OCI-LY3 (cell line): ENCODE measurements around the gene CR1L.

Source experiments
- EZH2phosphoT487 ChIP-seq: fragments of 200-600 bp; shearing (Covaris generic); IDR thresholded peaks from 2 replicates; pipeline ENCODE4 v1.6.1; 2018; ENCODE audit warnings: antibody characterized with exemption, mixed run types, low read depth
- TF ChIP-seq, protein P1 (sequence below): fragments of 200-600, 300-600 bp; sonication (generic); IDR thresholded peaks from 2 replicates; pipeline ENCODE4 v1.5.1; 2014; ENCODE audit warnings: antibody characterized with exemption, low read length, low read depth

DNA sequence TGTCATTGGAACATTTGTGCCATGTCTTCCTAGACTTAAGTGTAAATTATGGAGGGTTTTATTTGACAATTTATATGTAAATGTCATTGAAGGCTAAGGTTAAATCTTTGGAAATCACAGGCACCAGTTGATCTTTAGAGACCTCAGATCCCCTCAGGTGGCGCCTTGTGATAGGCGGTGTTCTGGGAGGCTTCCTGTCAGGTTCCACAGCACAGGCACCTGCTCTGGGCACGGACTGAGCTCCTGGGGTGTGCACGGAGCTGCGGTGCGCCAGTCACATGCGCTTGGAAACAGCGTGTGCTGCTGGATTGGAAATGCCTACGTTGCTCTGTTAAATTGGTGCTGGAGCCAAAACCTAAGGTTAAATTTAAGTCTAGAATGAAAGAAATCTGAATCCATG is 119.0 kb downstream of the CR1L start:
- TF ChIP-seq, protein P1, sequence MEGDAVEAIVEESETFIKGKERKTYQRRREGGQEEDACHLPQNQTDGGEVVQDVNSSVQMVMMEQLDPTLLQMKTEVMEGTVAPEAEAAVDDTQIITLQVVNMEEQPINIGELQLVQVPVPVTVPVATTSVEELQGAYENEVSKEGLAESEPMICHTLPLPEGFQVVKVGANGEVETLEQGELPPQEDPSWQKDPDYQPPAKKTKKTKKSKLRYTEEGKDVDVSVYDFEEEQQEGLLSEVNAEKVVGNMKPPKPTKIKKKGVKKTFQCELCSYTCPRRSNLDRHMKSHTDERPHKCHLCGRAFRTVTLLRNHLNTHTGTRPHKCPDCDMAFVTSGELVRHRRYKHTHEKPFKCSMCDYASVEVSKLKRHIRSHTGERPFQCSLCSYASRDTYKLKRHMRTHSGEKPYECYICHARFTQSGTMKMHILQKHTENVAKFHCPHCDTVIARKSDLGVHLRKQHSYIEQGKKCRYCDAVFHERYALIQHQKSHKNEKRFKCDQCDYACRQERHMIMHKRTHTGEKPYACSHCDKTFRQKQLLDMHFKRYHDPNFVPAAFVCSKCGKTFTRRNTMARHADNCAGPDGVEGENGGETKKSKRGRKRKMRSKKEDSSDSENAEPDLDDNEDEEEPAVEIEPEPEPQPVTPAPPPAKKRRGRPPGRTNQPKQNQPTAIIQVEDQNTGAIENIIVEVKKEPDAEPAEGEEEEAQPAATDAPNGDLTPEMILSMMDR, result no peak
- TF ChIP-seq EZH2phosphoT487, result no peak
